Measurements from ENCODE around the gene CFAP74.

DNA sequence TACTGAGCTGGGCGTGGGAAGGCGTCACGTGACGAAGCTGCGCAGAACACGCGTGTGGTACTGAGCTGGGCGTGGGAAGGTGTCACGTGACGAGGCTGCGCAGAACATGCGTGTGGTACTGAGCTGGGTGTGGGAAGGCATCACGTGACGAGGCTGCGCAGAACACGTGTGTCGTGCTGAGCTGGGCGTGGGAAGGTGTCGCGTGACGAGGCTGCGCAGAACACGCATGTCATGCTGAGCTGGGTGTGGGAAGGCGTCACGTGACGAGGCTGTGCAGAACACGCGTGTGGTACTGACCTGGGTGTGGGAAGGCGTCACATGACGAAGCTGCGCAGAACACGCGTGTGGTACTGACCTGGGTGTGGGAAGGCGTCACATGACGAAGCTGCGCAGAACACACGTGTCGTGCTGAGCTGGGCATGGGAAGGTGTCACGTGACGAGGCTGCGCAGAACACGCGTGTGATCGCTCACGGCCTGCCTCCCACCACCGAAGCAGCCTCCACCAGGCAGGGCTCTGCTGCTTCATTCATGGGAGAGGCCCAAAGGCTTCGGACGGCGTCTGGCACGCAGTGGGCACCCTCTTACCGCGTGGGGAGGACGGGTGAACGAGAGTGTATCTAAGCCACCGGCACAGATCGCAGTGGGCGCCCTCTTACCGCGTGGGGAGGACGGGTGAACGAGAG lies 24.0 kb downstream of the CFAP74 start:
- no peak for TF ChIP-seq FOS (IDR thresholded peaks at IDR 0.05; ENCODE audit: borderline replicate concordance, insufficient read depth, low read length)
- TF ChIP-seq, protein P1, sequence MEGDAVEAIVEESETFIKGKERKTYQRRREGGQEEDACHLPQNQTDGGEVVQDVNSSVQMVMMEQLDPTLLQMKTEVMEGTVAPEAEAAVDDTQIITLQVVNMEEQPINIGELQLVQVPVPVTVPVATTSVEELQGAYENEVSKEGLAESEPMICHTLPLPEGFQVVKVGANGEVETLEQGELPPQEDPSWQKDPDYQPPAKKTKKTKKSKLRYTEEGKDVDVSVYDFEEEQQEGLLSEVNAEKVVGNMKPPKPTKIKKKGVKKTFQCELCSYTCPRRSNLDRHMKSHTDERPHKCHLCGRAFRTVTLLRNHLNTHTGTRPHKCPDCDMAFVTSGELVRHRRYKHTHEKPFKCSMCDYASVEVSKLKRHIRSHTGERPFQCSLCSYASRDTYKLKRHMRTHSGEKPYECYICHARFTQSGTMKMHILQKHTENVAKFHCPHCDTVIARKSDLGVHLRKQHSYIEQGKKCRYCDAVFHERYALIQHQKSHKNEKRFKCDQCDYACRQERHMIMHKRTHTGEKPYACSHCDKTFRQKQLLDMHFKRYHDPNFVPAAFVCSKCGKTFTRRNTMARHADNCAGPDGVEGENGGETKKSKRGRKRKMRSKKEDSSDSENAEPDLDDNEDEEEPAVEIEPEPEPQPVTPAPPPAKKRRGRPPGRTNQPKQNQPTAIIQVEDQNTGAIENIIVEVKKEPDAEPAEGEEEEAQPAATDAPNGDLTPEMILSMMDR (IDR thresholded peaks at IDR 0.05; ENCODE audit: extremely low read depth in 1 of 2, insufficient read depth in 1 of 2, low read depth in 1 of 2, low read length in 2 of 2), result no peak

Data from endothelial cell of umbilical vein (primary cell).